ENCODE measurements around the gene C4orf36.

C4orf36 gene

GRCh38 chr4:86831262-86832130, 60.7 kb downstream of the C4orf36 start:
- FAIRE-seq (peak; percentile 66), DNase-seq (ENCODE audit: insufficient read length, low spot score) (peak; percentile 20)
- TF ChIP-seq POLR2A (IDR thresholded peaks at IDR 0.05; ENCODE audit: low read depth, low read length): no peak

Data from H54 (cell line).